NCI-H128 (cell line): ENCODE results near the gene EPHX1.
"Not testable (repeated sequence)": the region's sequence is repeated elsewhere in the genome, so short reads cannot be mapped to it uniquely, and the experiment has no call there.

ENCODE experiments used
- DNase-seq: peaks from one replicate; lab custom pipeline; 2025; ENCODE audit not compliant: unreplicated experiment; lab: John Stamatoyannopoulos, UW

EPHX1 gene

GRCh38 chr1:225777058-225777582 lies 32.8 kb upstream of the EPHX1 start:
- DNase-seq: no peak

GRCh38 chr1:225777583-225778336 lies 32.2 kb upstream of the EPHX1 start, which contains the start of gene SRP9:
Gene SRP9, plus strand, starts transcription at chr1:225777826. Its CDS starts 115 bp downstream, at chr1:225777941.
- DNase-seq: peak; percentile 99

- DNase-seq: no peak
These were observed 31.6 kb upstream of the EPHX1 start for GRCh38 chr1:225778337-225778669.

GRCh38 chr1:225779165-225779564 lies 30.8 kb upstream of the EPHX1 start:
- DNase-seq: not testable (repeated sequence)

- DNase-seq: no peak
These were observed 29.8 kb upstream of the EPHX1 start for GRCh38 chr1:225780134-225780533.

- no peak for DNase-seq
These were observed 29.3 kb upstream of the EPHX1 start for GRCh38 chr1:225780630-225781029.

- DNase-seq: not testable (repeated sequence)
These were observed 20.8 kb upstream of the EPHX1 start for GRCh38 chr1:225789142-225789541.

GRCh38 chr1:225794954-225795353 lies 15.0 kb upstream of the EPHX1 start:
- DNase-seq: no peak

- not testable (repeated sequence) for DNase-seq
These were observed 13.8 kb upstream of the EPHX1 start for GRCh38 chr1:225796097-225796496.

- DNase-seq: not testable (repeated sequence)
These were observed 8.8 kb upstream of the EPHX1 start for GRCh38 chr1:225801146-225801545.

GRCh38 chr1:225806249-225806648 lies 3.7 kb upstream of the EPHX1 start:
- DNase-seq: no peak

GRCh38 chr1:225806736-225807135 lies 3.2 kb upstream of the EPHX1 start:
- not testable (repeated sequence) for DNase-seq

GRCh38 chr1:225808136-225808535 lies 1.8 kb upstream of the EPHX1 start:
- DNase-seq: no peak

- not testable (repeated sequence) for DNase-seq
These were observed 935 bp downstream of the EPHX1 start for GRCh38 chr1:225810579-225811538.

GRCh38 chr1:225811622-225812487 lies 1.9 kb downstream of the EPHX1 start:
- no peak for DNase-seq

GRCh38 chr1:225812488-225813213 lies 2.7 kb downstream of the EPHX1 start:
- DNase-seq: no peak

- no peak for DNase-seq
These were observed 3.5 kb downstream of the EPHX1 start for GRCh38 chr1:225813214-225813964.

- no peak for DNase-seq
These were observed 4.5 kb downstream of the EPHX1 start for GRCh38 chr1:225814381-225814780.

- not testable (repeated sequence) for DNase-seq
These were observed 5.2 kb downstream of the EPHX1 start for GRCh38 chr1:225815090-225815489.
